Activated naive CD8-positive, alpha-beta T cell (primary cell): Measurements from ENCODE around the gene TOMM22.
A peak's percentile ranks its signal among the peaks of the same experiment; 100 is the strongest.

ENCODE experiments used
- H3K27ac Mint-ChIP-seq: one replicate; pipeline ENCODE4 v1.8.0; 2021; ENCODE audit warnings: mixed read lengths
- H3K27me3 Mint-ChIP-seq: one replicate; pipeline ENCODE4 v1.8.0; 2021; ENCODE audit warnings: mixed read lengths
- H3K36me3 Mint-ChIP-seq: one replicate; pipeline ENCODE4 v1.8.0; 2021; ENCODE audit warnings: mixed read lengths
- H3K4me1 Mint-ChIP-seq: one replicate; pipeline ENCODE4 v1.8.0; 2021; ENCODE audit warnings: low read depth, mixed read lengths
- H3K4me3 Mint-ChIP-seq: one replicate; pipeline ENCODE4 v1.8.0; 2021; ENCODE audit warnings: mild to moderate bottlenecking, mixed read lengths
- H3K9me3 Mint-ChIP-seq: one replicate; pipeline ENCODE4 v1.8.0; 2021; ENCODE audit warnings: low read depth, mixed read lengths

Gene TOMM22

GRCh38 chr22:38704654-38705234 lies 23.0 kb downstream of the TOMM22 start:
- peaks cover 54% of the 10 kb centered on the region for H3K4me1 Mint-ChIP-seq
- no peaks in the 10 kb centered on the region for H3K9me3 Mint-ChIP-seq
- H3K27ac Mint-ChIP-seq, result peak overlapping the region; percentile 95
- peaks cover 2% of the 10 kb centered on the region for H3K36me3 Mint-ChIP-seq
- no peaks in the 10 kb centered on the region for H3K27me3 Mint-ChIP-seq
- peak overlapping the region; percentile 84 for H3K4me3 Mint-ChIP-seq

DNA sequence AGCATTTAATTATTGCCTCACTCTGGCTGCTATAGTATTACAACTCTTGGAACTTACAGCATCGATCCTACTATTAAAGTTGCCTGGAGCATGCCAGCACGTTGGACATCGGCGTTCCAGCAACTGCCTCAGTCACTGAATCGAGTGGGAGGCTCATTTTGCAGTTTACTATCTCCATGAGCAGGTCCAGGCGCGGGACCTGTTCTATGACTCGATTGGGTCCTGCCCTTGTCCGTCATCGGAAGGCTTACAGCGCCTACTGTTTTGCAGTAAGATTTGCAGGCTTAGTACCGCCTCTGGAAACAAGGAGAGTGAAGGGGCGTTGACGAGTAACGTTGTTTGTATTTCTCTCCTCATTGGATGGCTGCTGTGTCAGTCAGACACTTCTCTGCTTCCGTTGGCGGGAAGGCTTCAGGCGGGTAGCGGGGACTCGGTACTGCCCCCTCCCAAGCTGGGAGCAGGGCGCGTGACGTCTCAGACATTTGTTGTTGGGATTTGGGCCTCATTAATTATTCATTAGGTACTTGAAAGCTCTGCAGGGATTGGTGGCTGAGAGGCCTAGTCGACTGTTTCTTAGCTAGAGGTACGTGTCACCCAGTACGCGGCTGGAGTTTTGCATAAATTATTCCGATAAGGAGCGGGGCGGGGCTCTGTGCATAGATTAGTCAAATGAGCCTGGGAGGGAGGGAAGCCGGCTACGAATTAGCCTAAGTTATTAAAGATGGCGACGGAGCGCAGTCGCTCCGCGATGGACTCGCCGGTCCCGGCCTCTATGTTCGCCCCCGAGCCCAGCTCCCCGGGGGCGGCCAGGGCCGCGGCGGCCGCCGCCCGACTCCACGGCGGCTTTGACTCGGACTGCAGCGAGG lies 23.7 kb downstream of the TOMM22 start, which contains the start of gene GTPBP1:
Gene GTPBP1, plus strand, starts transcription at position 710 of the 866 bp plus-strand sequence. Its CDS starts 12 bp downstream, at position 722.
- Mint-ChIP-seq H3K9me3 (no peaks in the 10 kb centered on the region), H3K27ac (peak within 1 kb of the TSS; percentile 95), H3K4me3 (peak within 1 kb of the TSS; percentile 94), H3K36me3 (peaks cover 2% of the 10 kb centered on the region), H3K4me1 (peaks cover 57% of the 10 kb centered on the region), H3K27me3 (no peaks in the 10 kb centered on the region)

- H3K36me3 Mint-ChIP-seq, result peaks cover 2% of the 10 kb centered on the region
- H3K27ac Mint-ChIP-seq, result peak overlapping the region; percentile 89
- peak overlapping the region; percentile 94 for H3K4me3 Mint-ChIP-seq
- no peaks in the 10 kb centered on the region for H3K27me3 Mint-ChIP-seq
- no peaks in the 10 kb centered on the region for H3K9me3 Mint-ChIP-seq
- peaks cover 64% of the 10 kb centered on the region for H3K4me1 Mint-ChIP-seq
Measured at GRCh38 chr22:38706101-38706900, 24.5 kb downstream of the TOMM22 start.

DNA sequence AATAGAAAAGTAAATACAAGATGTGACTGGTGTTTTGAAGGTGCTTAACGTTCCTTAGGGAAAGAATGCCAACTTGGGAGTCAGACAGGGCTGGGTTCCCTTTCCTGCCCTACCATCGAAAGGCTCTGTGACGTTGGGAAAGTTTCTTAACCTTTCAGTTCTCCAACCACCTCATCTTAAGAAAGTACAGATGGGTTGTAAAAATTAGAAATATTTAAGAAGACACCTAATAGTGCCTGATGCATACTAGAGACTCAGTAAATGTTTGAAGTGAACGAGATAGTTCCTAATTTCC lies 25.1 kb downstream of the TOMM22 start:
- Mint-ChIP-seq H3K36me3 (peaks cover 2% of the 10 kb centered on the region), H3K9me3 (no peaks in the 10 kb centered on the region), H3K27me3 (no peaks in the 10 kb centered on the region), H3K4me3 (peak overlapping the region; percentile 94), H3K4me1 (peaks cover 59% of the 10 kb centered on the region), H3K27ac (peak overlapping the region; percentile 89)

DNA sequence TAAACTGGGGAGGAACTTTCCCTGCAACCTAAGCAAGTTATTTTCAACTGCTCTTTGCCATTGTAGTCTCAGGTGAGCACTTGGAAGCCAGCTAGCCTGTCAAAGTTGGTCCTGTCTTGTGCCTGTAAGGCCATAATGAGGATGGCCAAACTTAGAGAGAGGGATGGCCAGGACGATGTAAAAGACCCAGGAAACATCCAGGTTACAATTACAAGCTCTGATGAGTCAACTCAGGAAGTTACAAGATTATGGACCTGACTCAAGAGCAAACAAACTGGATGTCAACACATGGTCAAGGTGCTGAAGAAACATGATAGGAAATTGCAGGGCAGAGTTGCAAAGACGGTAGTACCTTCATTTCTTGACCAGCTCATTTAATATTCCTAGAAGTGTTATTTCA lies 25.6 kb downstream of the TOMM22 start:
- Mint-ChIP-seq H3K4me3 (peak overlapping the region; percentile 94), H3K36me3 (peaks cover 4% of the 10 kb centered on the region), H3K4me1 (peaks cover 63% of the 10 kb centered on the region), H3K9me3 (no peaks in the 10 kb centered on the region), H3K27ac (peak overlapping the region; percentile 89), H3K27me3 (no peaks in the 10 kb centered on the region)

DNA sequence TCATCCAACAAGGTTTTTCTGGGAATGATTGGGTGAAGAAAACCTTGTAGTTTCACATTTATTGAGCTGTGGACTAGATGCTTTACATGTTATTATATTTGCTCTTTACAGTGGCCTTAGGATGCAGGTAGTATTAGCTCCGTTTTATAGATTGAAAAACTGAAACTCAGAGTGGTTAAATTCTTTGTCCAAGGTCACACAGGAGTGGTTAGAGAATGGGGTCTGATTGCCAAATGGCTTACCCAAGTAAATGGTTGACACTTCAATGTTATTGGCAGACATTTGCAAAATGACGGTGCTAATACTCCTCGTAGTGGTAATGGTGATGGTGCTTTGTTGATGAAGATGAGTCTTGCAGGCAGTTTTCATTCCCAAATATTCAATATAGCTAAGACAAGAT lies 26.2 kb downstream of the TOMM22 start:
- peak overlapping the region; percentile 94 for H3K4me3 Mint-ChIP-seq
- H3K27ac Mint-ChIP-seq, result peak overlapping the region; percentile 18
- H3K9me3 Mint-ChIP-seq, result no peaks in the 10 kb centered on the region
- no peaks in the 10 kb centered on the region for H3K27me3 Mint-ChIP-seq
- peaks cover 4% of the 10 kb centered on the region for H3K36me3 Mint-ChIP-seq
- H3K4me1 Mint-ChIP-seq, result peaks cover 69% of the 10 kb centered on the region

GRCh38 chr22:38709306-38709705 lies 27.5 kb downstream of the TOMM22 start:
- no peaks in the 10 kb centered on the region for H3K27me3 Mint-ChIP-seq
- peaks cover 76% of the 10 kb centered on the region for H3K4me1 Mint-ChIP-seq
- no peaks in the 10 kb centered on the region for H3K9me3 Mint-ChIP-seq
- peak overlapping the region; percentile 46 for H3K4me3 Mint-ChIP-seq
- no peak overlapping the region for H3K27ac Mint-ChIP-seq
- peaks cover 4% of the 10 kb centered on the region for H3K36me3 Mint-ChIP-seq

- Mint-ChIP-seq H3K27ac (no peak overlapping the region), H3K4me1 (peaks cover 77% of the 10 kb centered on the region), H3K4me3 (no peak overlapping the region), H3K36me3 (peaks cover 4% of the 10 kb centered on the region), H3K27me3 (no peaks in the 10 kb centered on the region), H3K9me3 (no peaks in the 10 kb centered on the region)
Measured at GRCh38 chr22:38710351-38710750, 28.6 kb downstream of the TOMM22 start.

- peaks cover 4% of the 10 kb centered on the region for H3K36me3 Mint-ChIP-seq
- H3K4me1 Mint-ChIP-seq, result peaks cover 78% of the 10 kb centered on the region
- no peaks in the 10 kb centered on the region for H3K9me3 Mint-ChIP-seq
- peak overlapping the region; percentile 54 for H3K27ac Mint-ChIP-seq
- H3K4me3 Mint-ChIP-seq, result no peak overlapping the region
- no peaks in the 10 kb centered on the region for H3K27me3 Mint-ChIP-seq
Measured at GRCh38 chr22:38710866-38711265, 29.1 kb downstream of the TOMM22 start.

DNA sequence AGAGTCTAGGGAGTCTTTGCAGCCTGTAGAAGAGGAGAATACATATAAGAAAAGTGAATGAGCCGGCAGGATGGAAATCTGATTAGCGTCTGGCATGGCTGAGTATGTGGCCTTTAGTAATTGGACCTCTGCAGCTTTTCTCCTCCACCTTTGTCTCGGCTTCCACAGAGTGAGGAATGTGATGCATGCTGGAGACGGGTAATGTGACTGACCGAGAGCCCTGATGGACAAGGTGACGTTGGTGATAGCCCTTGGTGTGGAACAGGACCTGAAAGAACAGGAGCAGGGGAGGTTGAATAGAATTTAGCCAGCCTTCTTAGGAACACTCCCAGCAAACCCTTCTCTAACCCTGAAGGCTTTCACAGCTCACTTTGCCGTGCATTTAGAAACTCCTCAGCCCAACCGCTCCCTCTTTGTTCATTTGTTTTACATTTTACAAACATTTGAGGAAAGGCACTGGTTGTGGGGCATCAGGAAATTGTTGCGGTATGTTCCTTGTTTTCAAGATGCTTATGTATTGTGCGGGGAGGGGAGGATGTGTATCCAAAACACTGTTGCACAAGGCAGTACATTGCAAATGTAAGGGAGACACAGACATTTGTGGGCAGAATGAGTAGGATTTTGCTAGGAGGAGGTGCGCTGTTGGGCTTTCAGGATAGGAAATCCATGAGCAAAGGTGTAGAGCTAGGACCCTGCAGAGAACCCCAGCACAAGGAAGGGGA lies 30.9 kb downstream of the TOMM22 start:
- Mint-ChIP-seq H3K27ac (peak overlapping the region; percentile 54), H3K27me3 (no peaks in the 10 kb centered on the region), H3K36me3 (peaks cover 4% of the 10 kb centered on the region)

DNA sequence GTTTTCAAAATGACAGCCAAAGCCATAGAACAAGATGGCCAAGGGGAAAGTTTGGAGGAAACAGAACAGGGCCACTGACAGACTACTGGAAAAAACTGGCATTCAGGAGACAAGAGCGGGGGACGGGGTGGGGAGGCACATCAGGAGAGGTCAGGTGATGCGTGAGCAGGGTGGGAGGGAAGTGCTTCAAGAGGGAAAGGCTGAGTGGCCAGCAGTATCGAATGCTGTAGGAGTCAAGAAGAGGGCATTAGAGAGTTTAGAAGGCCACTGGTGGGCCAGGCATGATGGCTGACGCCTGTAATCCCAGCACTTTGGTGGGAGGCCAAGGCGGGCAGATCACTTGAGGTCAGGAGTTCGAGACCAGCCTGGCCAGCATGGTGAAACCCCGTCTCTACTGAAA lies 32.2 kb downstream of the TOMM22 start:
- Mint-ChIP-seq H3K27me3 (no peaks in the 10 kb centered on the region), H3K9me3 (no peaks in the 10 kb centered on the region), H3K27ac (peak overlapping the region; percentile 48), H3K36me3 (peaks cover 2% of the 10 kb centered on the region), H3K4me3 (no peak overlapping the region), H3K4me1 (peaks cover 58% of the 10 kb centered on the region)

More for the DNA sequence above, 30.9 kb downstream of the TOMM22 start:
- Mint-ChIP-seq H3K4me1 (peaks cover 70% of the 10 kb centered on the region), H3K9me3 (no peaks in the 10 kb centered on the region), H3K4me3 (no peak overlapping the region)

GRCh38 chr22:38715176-38715764 lies 33.5 kb downstream of the TOMM22 start:
- H3K9me3 Mint-ChIP-seq, result no peaks in the 10 kb centered on the region
- peak overlapping the region; percentile 72 for H3K27ac Mint-ChIP-seq
- no peaks in the 10 kb centered on the region for H3K27me3 Mint-ChIP-seq
- H3K4me3 Mint-ChIP-seq, result peak overlapping the region; percentile 40
- H3K4me1 Mint-ChIP-seq, result peaks cover 48% of the 10 kb centered on the region
- H3K36me3 Mint-ChIP-seq, result peaks cover 2% of the 10 kb centered on the region

GRCh38 chr22:38715852-38716251 lies 34.1 kb downstream of the TOMM22 start:
- peaks cover 2% of the 10 kb centered on the region for H3K36me3 Mint-ChIP-seq
- H3K27me3 Mint-ChIP-seq, result no peaks in the 10 kb centered on the region
- H3K4me1 Mint-ChIP-seq, result peaks cover 43% of the 10 kb centered on the region
- H3K9me3 Mint-ChIP-seq, result no peaks in the 10 kb centered on the region
- H3K27ac Mint-ChIP-seq, result no peak overlapping the region
- no peak overlapping the region for H3K4me3 Mint-ChIP-seq

DNA sequence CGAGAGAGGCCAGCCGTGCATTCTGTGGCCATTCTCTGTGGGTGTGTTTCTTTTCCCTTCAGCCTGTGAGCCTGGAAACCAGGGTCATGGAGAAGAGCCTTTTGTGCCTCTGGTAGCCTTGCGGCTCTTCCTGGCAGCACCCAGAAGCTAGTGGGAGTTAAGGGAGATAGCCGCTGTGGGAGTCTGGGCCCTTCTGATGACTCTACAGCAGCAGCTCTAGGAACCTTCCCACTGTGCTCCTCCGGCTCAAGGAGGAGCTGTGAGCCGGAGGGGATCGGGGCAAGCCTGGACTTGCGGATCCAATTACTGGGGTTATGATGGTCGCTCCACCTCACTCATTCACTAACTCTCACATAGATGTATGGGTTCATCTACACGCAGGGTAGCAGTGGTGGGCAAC lies 34.5 kb downstream of the TOMM22 start:
- H3K36me3 Mint-ChIP-seq, result peaks cover 2% of the 10 kb centered on the region
- H3K4me3 Mint-ChIP-seq, result no peak overlapping the region

More for the DNA sequence above, 34.5 kb downstream of the TOMM22 start:
- Mint-ChIP-seq H3K9me3 (no peaks in the 10 kb centered on the region), H3K4me1 (peaks cover 39% of the 10 kb centered on the region), H3K27me3 (no peaks in the 10 kb centered on the region), H3K27ac (no peak overlapping the region)
